HG02610 (cell line): ENCODE data around the gene MXI1.

Experiments
- ATAC-seq: cut with Tn5 transposase; IDR thresholded peaks from one replicate; pipeline ENCODE4 v1.9.1; 2021; ENCODE audit warnings: mild to moderate bottlenecking, moderate library complexity; ENCODE audit not compliant: unreplicated experiment

Gene MXI1

GRCh38 chr10:110273474-110273873 lies 66.1 kb downstream of the MXI1 start:
- ATAC-seq = peak; percentile 67

GRCh38 chr10:110274072-110274627 lies 66.7 kb downstream of the MXI1 start:
- ATAC-seq = peak; percentile 58

DNA sequence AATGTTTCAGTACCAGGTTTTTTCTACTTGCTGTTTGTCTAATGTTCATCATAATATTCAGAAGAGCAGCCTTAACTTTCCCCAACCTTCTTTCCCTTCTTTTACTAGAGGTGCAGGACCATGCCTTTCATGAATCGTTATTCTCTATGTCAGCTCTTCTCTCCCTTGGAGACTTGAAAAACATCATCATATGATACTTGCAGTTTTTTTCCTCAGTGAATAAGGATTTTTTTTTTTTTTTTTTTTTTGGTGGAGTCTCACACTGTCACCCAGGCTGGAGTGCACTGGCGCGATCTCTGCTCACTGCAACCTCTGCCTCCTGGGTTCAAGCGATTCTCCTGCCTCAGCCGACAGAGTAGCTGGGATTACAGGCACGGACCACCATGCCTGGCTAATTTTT lies 67.2 kb downstream of the MXI1 start:
- no peak for ATAC-seq

DNA sequence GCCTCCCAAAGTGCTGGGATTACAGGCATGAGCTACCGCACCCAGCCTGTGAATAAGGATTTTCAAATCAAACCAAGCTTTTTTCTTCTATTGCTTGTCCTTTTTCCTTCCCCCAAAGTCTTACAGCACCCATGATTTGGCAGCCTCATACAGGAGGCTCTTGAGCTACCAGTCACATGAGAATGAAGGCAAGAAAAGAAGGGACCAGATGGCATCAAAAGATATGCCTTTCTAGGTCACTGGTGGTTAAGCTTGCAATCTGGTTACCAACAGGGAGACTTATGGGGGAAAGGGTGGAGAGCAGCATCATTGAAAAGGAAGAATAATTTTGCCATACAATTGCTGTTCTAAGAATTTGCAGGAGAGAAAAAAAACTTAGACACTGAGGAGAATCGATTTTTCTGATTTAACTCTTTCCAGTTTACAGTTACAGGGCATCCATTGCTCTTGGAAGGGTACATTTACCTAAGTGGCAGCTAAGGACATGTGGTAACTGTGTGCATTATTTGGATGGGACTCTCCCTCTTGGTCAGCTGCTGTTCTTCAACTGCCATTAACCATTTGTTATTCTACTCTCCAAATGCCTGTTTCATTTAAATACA lies 67.8 kb downstream of the MXI1 start:
- no peak for ATAC-seq

DNA sequence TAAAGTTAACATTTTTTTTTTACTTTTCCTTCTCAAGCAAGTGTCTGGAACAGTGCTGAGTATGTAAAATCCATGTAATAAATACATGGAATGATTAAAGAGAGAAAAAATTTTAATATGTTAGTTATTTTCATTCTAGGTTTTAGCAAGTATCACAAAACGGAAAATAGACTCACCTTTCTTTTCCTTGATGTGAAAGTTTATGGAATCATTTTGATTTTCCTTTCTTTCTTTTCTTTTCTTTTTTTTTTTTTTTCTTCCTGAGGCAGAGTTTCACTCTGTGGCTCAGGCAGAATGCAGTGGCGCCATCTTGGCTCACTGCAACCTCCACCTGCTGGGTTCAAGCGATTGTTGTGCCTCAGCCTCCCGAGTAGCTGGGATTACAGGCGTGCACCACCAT lies 69.2 kb downstream of the MXI1 start:
- no peak for ATAC-seq

DNA sequence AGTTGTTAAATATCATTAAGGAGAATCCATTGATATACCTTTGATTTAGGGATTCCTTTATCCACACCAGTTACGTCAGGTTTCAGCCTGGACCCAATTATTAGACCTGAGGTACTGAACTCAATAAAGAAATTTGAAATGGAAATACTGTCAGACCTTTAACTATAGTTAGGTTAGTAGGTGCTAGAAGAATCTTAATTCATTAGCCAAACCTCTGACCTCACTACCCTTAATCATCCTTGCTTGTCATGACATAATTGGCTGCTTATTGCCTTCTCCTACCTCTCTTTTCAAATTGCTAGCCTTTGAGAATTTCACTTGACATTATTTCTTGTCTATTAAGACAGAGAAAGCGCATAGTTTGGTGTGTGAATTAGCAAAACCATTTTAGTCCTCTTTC lies 70.2 kb downstream of the MXI1 start:
- no peak for ATAC-seq

- no peak for ATAC-seq
Observed at GRCh38 chr10:110278562-110279406, 71.4 kb downstream of the MXI1 start.

DNA sequence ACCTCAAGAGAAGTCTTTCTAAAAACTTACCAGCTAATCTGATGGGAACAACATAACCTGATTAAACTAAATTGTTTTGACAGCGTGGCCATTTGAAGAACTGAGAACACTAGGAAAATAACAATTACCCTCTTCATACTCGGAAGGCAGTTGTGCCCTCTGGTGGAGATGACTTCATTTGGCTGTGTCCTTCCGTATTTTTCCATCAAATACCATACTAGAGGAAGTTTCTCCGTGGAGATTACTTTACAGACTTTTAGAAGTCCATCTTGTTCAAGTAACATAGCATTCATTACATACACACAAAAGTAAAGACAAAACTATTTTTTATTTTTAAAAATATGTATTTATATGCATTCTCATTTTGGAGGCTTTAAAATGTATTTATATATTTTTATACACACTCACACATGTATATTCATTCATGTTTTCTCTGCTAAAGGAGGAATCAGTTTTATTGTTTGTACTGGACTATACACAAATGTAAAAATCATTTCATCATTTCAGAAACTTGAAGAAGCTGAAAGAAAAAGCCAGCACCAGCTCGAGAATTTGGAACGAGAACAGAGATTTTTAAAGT lies 72.1 kb downstream of the MXI1 start:
- peak; percentile 41 for ATAC-seq

- ATAC-seq = no peak
Observed at GRCh38 chr10:110284262-110284661, 76.9 kb downstream of the MXI1 start.

DNA sequence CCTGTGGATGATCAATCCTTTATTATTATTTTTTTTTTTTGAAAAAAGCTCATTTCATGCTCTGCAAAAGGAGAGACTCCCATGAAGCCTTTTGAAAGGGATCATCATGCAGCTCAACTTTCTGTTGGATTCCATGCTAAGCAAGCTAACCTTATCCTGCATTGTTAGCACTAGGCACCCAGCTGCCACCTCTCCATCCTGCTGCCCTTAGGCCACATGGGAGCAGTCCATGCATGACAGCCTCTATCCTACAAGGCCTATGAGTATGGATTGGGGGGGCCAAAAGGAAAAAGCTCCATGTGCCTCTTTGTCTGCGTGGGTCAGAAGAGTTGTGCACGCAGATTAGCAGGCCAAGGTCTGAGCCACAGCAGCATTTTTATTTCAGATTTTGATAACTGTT lies 78.1 kb downstream of the MXI1 start:
- ATAC-seq = no peak

GRCh38 chr10:110286841-110287240 lies 79.4 kb downstream of the MXI1 start:
- ATAC-seq = no peak

GRCh38 chr10:110296966-110297365 lies 89.6 kb downstream of the MXI1 start:
- ATAC-seq = no peak

- no peak for ATAC-seq
Observed at GRCh38 chr10:110300486-110300986, 93.1 kb downstream of the MXI1 start.

DNA sequence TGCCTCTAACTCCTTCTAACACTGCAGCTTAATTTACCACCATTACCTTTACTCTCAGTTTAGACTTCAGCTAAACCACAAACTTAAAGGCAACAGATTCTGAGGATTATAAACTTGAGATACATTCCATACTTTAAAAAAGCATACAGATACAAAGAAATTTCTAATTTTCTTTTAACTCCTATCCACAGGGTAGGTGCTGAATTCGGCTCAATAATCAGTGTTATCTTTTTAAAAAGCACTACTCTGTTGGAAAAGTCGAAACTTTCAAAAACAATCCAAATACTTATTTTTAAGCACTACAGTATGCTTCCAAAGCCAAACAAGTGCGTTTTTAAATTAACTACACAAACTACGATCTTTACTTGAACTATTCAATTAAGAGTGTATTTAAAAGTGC lies 96.3 kb downstream of the MXI1 start:
- ATAC-seq = no peak

DNA sequence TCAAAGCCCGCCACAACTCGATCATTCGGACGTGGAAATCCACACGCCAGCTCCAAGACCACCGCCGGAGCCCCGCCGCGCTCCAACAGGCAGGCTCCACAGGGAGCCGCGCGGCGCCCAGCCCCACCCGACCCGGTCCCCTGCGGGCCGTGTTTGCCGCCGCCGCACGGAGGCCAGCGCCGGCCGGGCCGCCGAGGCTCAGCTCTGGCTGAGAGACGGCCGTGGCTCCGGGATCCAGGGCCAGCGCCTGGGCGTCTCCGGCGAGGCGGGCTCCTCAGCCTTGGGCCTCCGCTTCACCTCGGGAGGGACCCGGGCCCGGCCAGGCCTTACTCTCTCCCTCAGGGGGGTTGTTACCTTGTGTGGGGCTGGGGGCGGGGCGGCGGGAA lies 97.0 kb downstream of the MXI1 start:
- ATAC-seq = peak; percentile 35

DNA sequence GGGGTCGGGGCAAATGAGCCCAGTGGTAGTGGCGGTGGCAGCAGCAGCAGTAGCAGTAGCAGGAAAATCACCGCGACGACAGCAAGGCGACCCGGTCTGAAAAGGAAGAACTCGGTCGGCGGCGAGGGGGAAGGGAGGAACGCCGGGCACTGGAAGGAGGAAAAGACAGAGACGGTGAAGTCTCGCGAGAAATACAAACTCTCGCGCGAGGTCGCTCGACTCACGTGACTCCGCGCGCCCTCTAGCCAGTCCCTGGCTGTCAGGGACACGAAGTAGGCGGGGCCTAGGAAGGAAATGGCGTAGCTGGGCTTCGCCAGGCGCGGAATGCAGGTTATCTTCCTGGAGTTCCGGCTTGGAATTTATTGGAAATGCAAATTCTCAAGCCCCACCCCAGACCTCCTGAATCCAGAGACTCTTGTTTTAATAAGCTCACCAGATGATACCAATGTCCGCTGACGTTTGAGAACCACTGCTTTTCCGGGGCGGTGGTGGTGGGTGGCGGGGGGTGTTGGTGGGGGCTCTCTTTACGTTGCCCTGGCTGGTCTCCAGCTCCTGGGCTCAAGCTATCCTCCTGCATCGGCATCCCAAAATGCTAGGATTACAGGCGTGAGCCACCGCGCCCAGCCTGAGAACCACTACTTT lies 97.5 kb downstream of the MXI1 start, which contains the start of gene SMNDC1:
TSS of gene SMNDC1 (minus strand) at position 141 of the 642 bp plus-strand sequence. CDS start 1,333 bp downstream, outside the sequence.
- ATAC-seq = peak; percentile 88

- peak; percentile 49 for ATAC-seq
Observed at GRCh38 chr10:110305767-110306451, 98.5 kb downstream of the MXI1 start.

DNA sequence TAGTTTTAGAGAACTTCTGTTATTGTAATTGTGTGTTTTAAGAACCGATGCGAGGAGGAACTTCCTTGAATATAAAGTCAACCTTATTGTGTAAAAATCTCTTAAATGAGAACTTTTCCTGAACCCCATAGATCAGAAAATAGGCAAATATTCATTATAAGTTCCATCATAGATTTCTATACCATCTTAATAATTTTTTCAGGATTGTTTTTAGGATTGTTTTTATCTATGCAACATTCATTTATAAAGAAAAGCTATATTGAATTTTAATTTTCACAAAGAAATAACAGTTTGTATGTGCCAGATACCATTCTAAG lies 99.0 kb downstream of the MXI1 start:
- ATAC-seq = no peak

DNA sequence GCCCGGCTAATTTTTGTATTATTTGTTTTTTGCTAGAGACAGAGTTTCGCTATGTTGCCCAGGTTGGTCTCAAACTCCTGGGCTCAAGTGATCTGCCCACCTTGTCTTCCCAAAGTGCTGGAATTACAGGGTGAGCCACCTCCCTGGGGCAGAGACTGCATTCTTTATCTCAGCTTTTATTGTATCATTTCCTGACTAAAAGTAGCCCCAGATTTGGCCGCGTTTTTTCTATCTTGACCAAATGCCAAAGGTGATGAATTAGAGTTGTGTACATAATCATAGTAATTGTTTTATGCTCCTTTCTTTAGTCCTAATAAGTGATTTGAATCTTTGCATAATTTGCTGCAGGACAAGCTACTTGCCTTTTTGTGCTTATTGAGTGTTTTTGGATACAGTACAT lies 100.4 kb downstream of the MXI1 start:
- no peak for ATAC-seq

GRCh38 chr10:110310741-110311140 lies 103.3 kb downstream of the MXI1 start:
- no peak for ATAC-seq
